SJSA1 (cell line): ENCODE results near the gene OR51B4. TPM values are rescaled to one million over a fixed set of nuclear protein-coding genes. Genes with fewer than 3 reads are reported as not detected.
"Not testable (repeated sequence)": the region's sequence is repeated elsewhere in the genome, so short reads cannot be mapped to it uniquely, and the experiment has no call there.

ENCODE experiments used
- DNase-seq, 2 experiments: peaks; one replicate each; pipeline ENCODE4 v3.0.0-alpha.2; 2015 to 2020; ENCODE audit warnings: low spot score in 2 of 2, low read depth in 1 of 2
- H3K27ac ChIP-seq: fragments of 250-450 bp; sonication (Bioruptor Pico); 2 replicates; pipeline ENCODE4 v1.5.1; 2020; ENCODE audit warnings: mild to moderate bottlenecking, moderate library complexity
- H3K27me3 ChIP-seq: fragments of 250-450 bp; sonication (Bioruptor Pico); replicated peaks from 2 replicates; pipeline ENCODE4 v1.5.1; 2020; ENCODE audit warnings: mild to moderate bottlenecking, moderate library complexity
- H3K36me3 ChIP-seq: fragments of 250-450 bp; sonication (Bioruptor Pico); 2 replicates; pipeline ENCODE4 v1.5.1; 2020; ENCODE audit warnings: mild to moderate bottlenecking
- H3K4me1 ChIP-seq: fragments of 250-450 bp; sonication (Bioruptor Pico); replicated peaks from 2 replicates; pipeline ENCODE4 v1.6.1; 2021; ENCODE audit warnings: mild to moderate bottlenecking
- H3K4me3 ChIP-seq: fragments of 250-450 bp; sonication (Bioruptor Pico); 2 replicates; pipeline ENCODE4 v1.5.1; 2020; ENCODE audit warnings: mild to moderate bottlenecking
- H3K9me3 ChIP-seq: fragments of 250-450 bp; sonication (Bioruptor Pico); replicated peaks from 2 replicates; pipeline ENCODE4 v1.5.1; 2020; ENCODE audit warnings: mild to moderate bottlenecking
- total RNA-seq: library from RNA; depleted of rRNA; stranded (reverse); fragments of >200 nt; shearing (Covaris generic); gene quantifications from 2 replicates; pipeline ENCODE4 v1.2.3, GENCODE V29; 2014; rRNA removed

OR51B4 gene, protein sequence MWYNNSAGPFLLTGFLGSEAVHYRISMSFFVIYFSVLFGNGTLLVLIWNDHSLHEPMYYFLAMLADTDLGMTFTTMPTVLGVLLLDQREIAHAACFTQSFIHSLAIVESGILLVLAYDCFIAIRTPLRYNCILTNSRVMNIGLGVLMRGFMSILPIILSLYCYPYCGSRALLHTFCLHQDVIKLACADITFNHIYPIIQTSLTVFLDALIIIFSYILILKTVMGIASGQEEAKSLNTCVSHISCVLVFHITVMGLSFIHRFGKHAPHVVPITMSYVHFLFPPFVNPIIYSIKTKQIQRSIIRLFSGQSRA
- not detected in 2 replicates for total RNA-seq

DNA sequence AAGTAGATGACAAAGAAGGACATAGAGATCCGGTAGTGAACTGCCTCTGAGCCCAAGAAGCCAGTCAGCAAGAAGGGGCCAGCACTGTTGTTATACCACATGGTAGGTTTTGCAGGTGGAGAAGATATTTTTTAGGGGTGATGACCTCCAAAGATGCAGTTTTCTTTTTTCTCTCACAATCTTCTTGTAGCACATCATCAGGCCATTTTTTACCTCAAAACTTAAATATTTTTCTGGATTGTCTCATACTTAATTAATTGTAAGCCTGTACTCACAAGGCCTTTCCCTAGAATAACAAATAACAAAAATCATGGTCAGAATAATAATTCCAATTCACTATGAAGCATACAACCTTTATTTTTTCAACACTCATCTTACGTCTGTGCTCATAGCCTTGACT lies at the start of gene OR51B4:
Gene OR51B4, minus strand, starts transcription at position 101 of the 400 bp plus-strand sequence. Its CDS starts 0 bp downstream, at position 101.
- no peak for DNase-seq
- no peaks in the 10 kb centered on the region for H3K4me1 ChIP-seq
- H3K27ac ChIP-seq = no peak within 1 kb of the TSS
- no peak within 1 kb of the TSS for H3K4me3 ChIP-seq
- H3K27me3 ChIP-seq = peaks cover 5% of the 10 kb centered on the region
- no peaks in the 10 kb centered on the region for H3K36me3 ChIP-seq
- H3K9me3 ChIP-seq = no peaks in the 10 kb centered on the region

DNA sequence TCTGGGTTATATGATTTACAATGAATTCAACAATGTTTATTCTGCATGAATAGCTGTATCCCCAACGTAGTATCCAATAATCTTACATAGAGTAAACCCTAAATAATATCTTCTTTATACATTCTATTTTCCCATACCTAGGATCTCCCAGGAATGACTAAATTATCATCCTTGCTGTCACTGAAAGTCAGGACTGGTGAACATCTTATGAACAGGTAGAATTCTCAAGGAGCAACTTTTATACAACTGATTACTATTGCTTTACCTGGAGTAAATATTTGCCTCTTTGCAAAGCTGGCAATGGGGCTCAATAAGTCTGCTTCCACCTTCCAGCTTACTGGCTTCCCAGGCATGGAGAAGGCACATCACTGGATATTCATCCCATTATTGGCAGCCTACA lies 49.5 kb upstream of the OR51B4 start, which contains the start of gene OR51B6:
Gene OR51B6, plus strand, starts transcription at position 301 of the 400 bp plus-strand sequence. Its CDS starts 0 bp downstream, at position 301.
- no peak for DNase-seq
- H3K4me3 ChIP-seq = no peak within 1 kb of the TSS
- H3K9me3 ChIP-seq = no peaks in the 10 kb centered on the region
- no peaks in the 10 kb centered on the region for H3K27me3 ChIP-seq
- no peak within 1 kb of the TSS for H3K27ac ChIP-seq
- no peaks in the 10 kb centered on the region for H3K36me3 ChIP-seq
- H3K4me1 ChIP-seq = peaks cover 7% of the 10 kb centered on the region

DNA sequence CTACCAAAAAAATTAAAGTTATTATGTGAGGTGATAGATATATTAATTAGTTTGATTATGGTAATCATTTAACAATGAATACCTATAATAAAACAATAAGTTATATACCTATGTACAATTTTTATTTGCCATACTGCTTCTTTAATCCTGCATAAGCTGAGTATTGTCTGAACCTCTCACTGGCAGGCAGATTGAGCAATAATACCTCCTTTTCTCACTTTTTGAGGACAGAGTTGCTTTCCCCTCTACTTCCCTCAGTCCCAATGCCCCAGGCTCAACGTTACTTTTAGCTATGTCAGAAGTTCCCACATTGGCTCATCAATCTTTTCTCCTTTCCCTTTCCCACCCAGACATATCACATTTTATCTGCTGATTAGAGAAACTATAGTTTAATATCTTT lies 47.8 kb upstream of the OR51B4 start:
- DNase-seq = no peak
- Histone ChIP-seq H3K4me3 (no peak overlapping the region), H3K36me3 (no peaks in the 10 kb centered on the region)

DNA sequence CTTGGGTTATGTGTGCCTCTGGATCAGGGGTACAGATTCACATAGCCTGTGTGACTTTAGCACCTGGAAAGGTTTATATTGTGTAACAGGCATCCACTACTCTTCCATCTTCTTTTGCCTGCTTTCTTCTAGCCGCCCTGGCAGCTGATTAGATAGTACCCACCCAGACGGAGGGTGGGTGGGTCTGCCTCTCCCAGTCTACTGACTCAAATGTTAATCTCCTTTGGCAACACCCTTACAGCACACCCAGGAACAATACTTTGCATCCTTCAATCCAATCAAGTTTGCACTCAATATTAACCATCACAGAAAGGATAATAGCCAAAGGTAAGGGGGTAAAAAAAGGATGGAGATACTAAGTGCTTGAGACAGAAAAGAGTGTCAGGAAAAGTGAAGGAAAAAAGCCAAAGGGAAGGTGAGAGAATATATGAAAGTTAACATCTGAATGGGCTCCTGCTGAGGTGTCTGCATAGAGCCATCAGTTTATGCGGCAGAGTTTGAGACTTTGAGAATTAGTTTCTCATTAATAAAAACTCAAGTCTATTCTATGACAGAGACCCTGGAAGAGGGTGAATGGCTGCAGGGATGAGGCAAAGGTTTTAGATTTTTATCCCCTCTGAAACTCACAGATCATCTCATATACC lies 46.9 kb upstream of the OR51B4 start:
- Histone ChIP-seq H3K4me1 (peaks cover 32% of the 10 kb centered on the region), H3K4me3 (no peak overlapping the region), H3K36me3 (no peaks in the 10 kb centered on the region), H3K27ac (no peak overlapping the region), H3K27me3 (no peaks in the 10 kb centered on the region), H3K9me3 (no peaks in the 10 kb centered on the region)
- no peak for DNase-seq

More for the DNA sequence above, 47.8 kb upstream of the OR51B4 start:
- peaks cover 23% of the 10 kb centered on the region for H3K4me1 ChIP-seq
- no peaks in the 10 kb centered on the region for H3K9me3 ChIP-seq
- no peak overlapping the region for H3K27ac ChIP-seq
- H3K27me3 ChIP-seq = no peaks in the 10 kb centered on the region

DNA sequence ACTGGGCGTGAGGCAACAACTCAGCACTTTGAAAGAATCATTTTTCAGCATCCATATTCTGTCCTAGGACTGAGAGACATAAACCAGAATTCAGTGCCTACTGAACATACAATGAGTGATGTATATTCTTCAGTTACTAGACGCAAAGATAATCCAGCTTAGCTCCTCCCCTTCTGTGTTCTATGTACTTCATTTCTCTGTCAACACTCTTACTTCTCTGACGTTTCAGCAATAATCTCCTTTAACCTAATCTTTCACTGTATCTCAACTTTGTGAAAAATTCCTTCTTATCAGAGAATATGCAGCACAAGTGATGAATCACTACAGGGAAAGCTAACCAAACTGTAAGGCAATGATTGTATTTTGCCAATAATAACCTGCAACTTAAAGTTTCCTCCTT lies 44.1 kb upstream of the OR51B4 start:
- no peaks in the 10 kb centered on the region for H3K36me3 ChIP-seq
- no peak overlapping the region for H3K4me3 ChIP-seq
- H3K9me3 ChIP-seq = no peaks in the 10 kb centered on the region
- H3K27ac ChIP-seq = no peak overlapping the region
- peaks cover 45% of the 10 kb centered on the region for H3K4me1 ChIP-seq
- DNase-seq = no peak
- H3K27me3 ChIP-seq = no peaks in the 10 kb centered on the region

DNA sequence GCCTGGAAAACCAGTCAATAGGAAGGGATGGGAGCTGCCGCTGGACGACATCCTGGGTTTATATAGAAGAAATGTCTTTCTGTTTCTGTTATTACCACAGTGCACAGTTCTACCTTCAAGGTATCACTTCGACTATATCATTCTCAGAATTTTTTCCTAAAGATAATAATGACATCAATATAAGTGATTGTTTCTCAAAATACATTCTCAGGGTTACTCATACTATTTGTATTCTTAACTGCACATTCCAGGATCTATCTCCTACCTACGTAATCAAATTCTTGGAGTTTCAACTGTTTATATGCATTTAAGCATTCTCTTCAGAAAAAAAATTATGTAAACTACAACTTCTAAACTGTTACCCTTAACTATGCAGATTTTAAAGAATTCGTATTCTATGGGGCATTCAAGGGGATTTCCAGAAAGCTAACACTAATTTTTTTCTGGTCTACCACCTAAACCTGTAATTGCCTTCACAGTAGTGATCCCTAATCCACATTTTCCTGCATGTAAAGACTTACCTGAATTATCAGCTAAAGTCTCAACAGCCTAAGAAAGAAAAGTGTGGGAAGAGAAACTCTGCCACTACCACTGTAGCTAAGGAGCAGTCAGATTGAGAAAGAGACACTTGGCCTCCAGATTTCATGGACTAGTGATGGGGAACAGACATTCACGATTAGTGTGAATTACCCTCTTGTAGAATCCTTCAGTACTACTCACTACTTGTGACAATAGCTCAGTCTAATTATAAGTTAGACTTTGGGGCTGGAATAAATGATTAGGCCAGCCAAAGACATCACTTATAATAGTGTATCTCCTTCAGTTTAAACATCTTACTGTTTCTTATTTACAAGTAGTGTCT lies 42.0 kb upstream of the OR51B4 start, which contains the start of gene OR51B5:
Gene OR51B5, minus strand, starts transcription at position 51 of the 862 bp plus-strand sequence. Its CDS starts 0 bp downstream, at position 51.
- H3K27ac ChIP-seq = peak within 1 kb of the TSS; percentile 94
- DNase-seq = peak in 1 of 2 experiments; percentile 87
- no peaks in the 10 kb centered on the region for H3K9me3 ChIP-seq

DNA sequence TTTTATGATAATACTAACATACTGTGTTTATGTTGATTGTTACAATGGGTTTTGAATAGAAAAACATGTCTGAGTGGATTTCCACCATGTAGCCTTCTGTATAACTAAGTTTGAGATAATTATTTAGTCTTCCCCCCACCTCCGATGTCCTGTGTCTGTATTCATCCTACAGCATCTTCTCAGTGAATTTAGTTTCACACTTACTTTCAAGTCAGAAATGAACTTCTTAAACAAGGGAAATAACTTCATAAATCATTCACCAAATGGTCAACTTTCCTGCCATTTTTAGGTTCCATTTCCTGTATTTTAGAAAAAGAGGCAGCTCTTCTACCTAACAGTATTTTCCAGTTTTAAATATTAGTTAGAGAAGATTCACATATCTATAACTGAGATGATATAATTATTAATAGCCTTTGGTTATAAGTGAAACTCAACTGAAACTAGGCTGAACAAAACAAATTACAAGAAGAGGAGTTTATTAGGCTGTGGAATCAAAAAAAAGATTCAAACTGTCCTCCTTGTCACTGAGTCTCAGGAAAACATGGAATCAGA lies 38.1 kb upstream of the OR51B4 start:
- Histone ChIP-seq H3K9me3 (no peaks in the 10 kb centered on the region), H3K27me3 (no peaks in the 10 kb centered on the region), H3K4me3 (no peak overlapping the region), H3K4me1 (peaks cover 25% of the 10 kb centered on the region), H3K36me3 (no peaks in the 10 kb centered on the region), H3K27ac (no peak overlapping the region)
- no peak for DNase-seq

More for the DNA sequence above, 42.0 kb upstream of the OR51B4 start, which contains the start of gene OR51B5:
- Histone ChIP-seq H3K36me3 (no peaks in the 10 kb centered on the region), H3K4me3 (no peak within 1 kb of the TSS), H3K27me3 (no peaks in the 10 kb centered on the region), H3K4me1 (peaks cover 38% of the 10 kb centered on the region)

DNA sequence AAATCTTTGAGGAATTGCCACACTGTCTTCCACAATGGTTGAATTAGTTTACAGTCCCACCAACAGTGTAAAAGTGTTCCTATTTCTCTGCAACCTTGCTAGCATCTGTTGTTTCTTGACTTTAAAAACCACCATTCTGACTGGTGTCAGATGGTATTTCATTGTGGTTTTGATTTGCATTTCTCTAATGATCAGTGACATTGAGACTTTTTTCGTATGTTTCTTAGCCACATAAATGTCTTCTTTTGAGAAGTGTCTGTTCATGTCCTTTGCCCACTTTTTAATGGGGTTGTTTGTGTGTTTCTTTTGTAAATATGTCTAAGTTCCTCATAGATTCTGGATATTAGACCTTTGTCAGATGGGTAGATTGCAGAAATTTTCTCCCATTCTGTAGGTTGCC lies 35.5 kb upstream of the OR51B4 start:
- DNase-seq, H3K9me3 ChIP-seq, H3K4me1 ChIP-seq, H3K27me3 ChIP-seq, H3K36me3 ChIP-seq, H3K27ac ChIP-seq, H3K4me3 ChIP-seq: not testable (repeated sequence)

DNA sequence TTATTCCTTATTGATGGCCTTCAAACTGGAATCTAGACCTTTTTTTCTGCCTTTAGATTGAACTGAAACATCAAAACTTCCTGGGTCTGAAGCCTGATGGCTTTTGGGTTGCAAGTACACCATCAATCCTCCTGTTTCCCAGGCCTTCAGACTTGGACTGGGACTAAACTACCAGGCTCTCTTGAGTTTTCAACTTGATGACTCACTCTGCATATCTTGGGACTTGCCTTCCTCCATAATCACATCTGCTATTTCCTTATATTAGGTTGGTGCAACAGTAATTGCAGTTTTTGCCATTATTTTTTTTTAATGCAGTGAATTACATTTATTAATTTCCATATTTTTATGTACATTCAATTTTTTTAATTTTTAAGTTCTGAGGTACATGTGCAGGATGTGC lies 34.6 kb upstream of the OR51B4 start:
- H3K27ac ChIP-seq = no peak overlapping the region
- no peaks in the 10 kb centered on the region for H3K36me3 ChIP-seq
- H3K27me3 ChIP-seq = no peaks in the 10 kb centered on the region
- peaks cover 9% of the 10 kb centered on the region for H3K4me1 ChIP-seq
- no peak for DNase-seq
- no peak overlapping the region for H3K4me3 ChIP-seq
- no peaks in the 10 kb centered on the region for H3K9me3 ChIP-seq

DNA sequence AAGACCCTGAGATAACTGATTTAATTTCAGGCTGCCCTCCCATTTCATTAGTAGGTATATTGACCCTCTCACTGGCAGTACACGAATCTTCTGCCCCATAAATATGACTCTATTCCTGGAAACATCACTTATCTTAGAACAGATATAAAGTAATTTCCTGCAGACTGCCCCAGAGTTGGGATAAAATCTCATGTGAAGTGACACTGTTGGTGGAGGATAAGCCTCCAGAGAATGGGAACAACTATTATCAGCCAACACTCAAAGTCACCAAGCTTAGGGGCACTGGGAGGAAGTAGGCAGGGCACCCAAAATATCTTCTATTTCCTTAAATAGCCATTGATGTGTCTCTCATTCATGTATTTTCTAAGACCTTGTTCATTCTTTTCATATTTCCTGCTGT lies 33.4 kb upstream of the OR51B4 start:
- H3K27me3 ChIP-seq = no peaks in the 10 kb centered on the region
- no peaks in the 10 kb centered on the region for H3K36me3 ChIP-seq
- H3K4me1 ChIP-seq = peaks cover 9% of the 10 kb centered on the region
- H3K27ac ChIP-seq = no peak overlapping the region
- H3K9me3 ChIP-seq = no peaks in the 10 kb centered on the region
- H3K4me3 ChIP-seq = no peak overlapping the region
- no peak for DNase-seq

DNA sequence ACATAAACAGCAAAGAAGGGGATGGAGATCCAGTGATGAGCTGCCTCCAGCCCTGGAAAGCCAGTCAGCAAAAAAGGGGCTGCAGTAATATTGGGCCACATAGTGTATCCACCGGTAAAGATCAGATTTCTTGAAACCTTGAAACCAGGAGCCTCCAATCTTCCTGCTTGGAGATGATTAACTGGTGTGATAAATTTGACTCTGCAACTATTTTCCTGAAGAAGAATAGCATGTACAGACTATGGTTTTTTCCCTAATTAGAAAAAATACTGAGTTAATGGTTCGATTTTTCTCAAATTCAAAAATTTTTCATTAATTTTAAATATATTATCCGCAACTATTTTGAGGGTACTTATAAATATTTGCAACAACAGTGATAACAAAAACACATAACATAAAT lies 22.5 kb upstream of the OR51B4 start, which contains the start of gene OR51B2:
Gene OR51B2, minus strand, starts transcription at position 101 of the 400 bp plus-strand sequence. Its CDS starts 0 bp downstream, at position 101.
- DNase-seq = no peak
- Histone ChIP-seq H3K27me3 (peaks cover 3% of the 10 kb centered on the region; the same call in 1 of the 2 replicates), H3K4me3 (no peak within 1 kb of the TSS), H3K36me3 (no peaks in the 10 kb centered on the region), H3K4me1 (no peaks in the 10 kb centered on the region), H3K27ac (no peak within 1 kb of the TSS), H3K9me3 (no peaks in the 10 kb centered on the region)

DNA sequence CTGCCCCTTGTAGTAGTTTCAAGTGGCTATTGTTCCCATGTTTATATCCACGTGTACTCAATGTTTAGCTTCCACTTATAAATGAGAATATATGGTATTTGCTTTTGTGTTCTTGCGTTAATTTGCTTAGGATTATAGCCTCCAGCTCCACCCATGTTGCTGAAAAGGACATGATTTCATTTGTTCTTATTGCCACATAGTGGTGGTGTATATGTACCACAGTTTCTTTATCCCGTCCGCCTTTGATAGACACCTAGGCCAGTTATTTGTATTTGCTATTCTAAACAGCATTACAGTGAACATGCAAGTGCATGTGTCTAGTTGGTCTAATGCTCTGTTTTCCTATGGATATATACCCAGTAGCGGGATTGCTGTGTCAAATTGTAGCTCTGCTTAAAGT lies 15.5 kb upstream of the OR51B4 start:
- Histone ChIP-seq H3K4me3 (no peak overlapping the region), H3K27ac (no peak overlapping the region), H3K9me3 (no peaks in the 10 kb centered on the region), H3K4me1 (no peaks in the 10 kb centered on the region), H3K27me3 (0 out of 2 replicates have a peak, but pooled peaks cover 3% of the 10 kb centered on the region), H3K36me3 (no peaks in the 10 kb centered on the region)
- no peak for DNase-seq

DNA sequence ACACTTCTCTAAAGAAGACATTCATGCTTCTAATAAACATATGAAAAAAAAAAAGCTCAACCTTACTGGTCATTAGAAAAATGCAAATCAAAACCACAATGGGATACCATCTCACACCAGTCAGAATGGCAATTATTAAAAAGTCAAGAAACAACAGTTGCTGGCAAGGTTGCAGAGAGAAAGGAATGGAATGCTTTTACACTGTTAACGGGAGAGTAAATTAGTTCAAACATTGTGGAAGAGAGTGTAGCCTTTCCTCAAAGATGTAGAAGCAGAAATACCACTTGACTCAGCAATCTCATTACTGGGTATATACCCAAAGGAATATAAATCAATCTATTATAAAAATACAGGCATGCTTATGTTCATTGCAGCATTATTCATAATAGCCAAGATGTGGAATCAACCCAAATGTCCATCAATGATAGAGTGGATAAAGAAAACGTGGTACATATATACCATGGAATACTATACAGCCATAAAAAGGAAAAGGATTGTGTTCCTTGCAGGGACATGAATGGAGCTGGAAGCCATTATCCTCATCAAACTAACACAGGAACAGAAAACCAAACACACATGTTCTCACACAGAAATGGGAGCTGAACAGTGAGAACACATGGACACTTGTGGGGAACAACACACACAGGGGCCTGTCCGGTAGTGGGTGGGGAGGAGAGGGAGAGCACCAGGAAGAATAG lies 11.7 kb upstream of the OR51B4 start:
- not testable (repeated sequence) for H3K4me1 ChIP-seq, H3K36me3 ChIP-seq, H3K4me3 ChIP-seq, H3K9me3 ChIP-seq, H3K27ac ChIP-seq, H3K27me3 ChIP-seq, DNase-seq
